H9 (cell line): ENCODE measurements around the gene C1QL4. TPM values are rescaled to one million over a fixed set of nuclear protein-coding genes. Genes with fewer than 3 reads are reported as not detected.

Experiments used
- DNase-seq: peaks from one replicate; pipeline ENCODE4 v3.0.0-alpha.2; 2017
- H2AFZ ChIP-seq: one replicate; pipeline ENCODE4 v1.6.1; 2013; ENCODE audit warnings: mild to moderate bottlenecking, low read length, control low read depth, moderate library complexity
- H2AK5ac ChIP-seq: 2 replicates; pipeline ENCODE4 v1.6.1; 2013; ENCODE audit warnings: low read length, control low read depth, mixed read lengths; ENCODE audit not compliant: insufficient read length
- H2BK120ac ChIP-seq: one replicate; pipeline ENCODE4 v1.6.1; 2013; ENCODE audit warnings: low read depth, mild to moderate bottlenecking, low read length, control low read depth, inconsistent platforms; ENCODE audit not compliant: poor library complexity, severe bottlenecking
- H2BK12ac ChIP-seq: 2 replicates; pipeline ENCODE4 v1.6.1; 2013; ENCODE audit warnings: low read length, control low read depth, mixed read lengths, low read depth; ENCODE audit not compliant: insufficient read length
- H2BK15ac ChIP-seq: 2 replicates; pipeline ENCODE4 v1.6.1; 2013; ENCODE audit warnings: low read depth, low read length, control low read depth
- H2BK20ac ChIP-seq: one replicate; pipeline ENCODE4 v1.6.1; 2013; ENCODE audit warnings: low read depth, mild to moderate bottlenecking, low read length, control low read depth, inconsistent platforms; ENCODE audit not compliant: poor library complexity, severe bottlenecking
- H2BK5ac ChIP-seq: 2 replicates; pipeline ENCODE4 v1.6.1; 2013; ENCODE audit warnings: low read length, control low read depth, mixed read lengths; ENCODE audit not compliant: insufficient read length
- H3K14ac ChIP-seq: 2 replicates; pipeline ENCODE4 v1.6.1; 2013; ENCODE audit warnings: low read length, control low read depth; ENCODE audit not compliant: insufficient read depth
- H3K18ac ChIP-seq: 2 replicates; pipeline ENCODE4 v1.6.1; 2013; ENCODE audit warnings: low read depth, mild to moderate bottlenecking, mixed read lengths, low read length, control low read depth; ENCODE audit not compliant: insufficient read length
- H3K23ac ChIP-seq: 2 replicates; pipeline ENCODE4 v1.6.1; 2013; ENCODE audit warnings: low read length, control low read depth, mixed read lengths, low read depth; ENCODE audit not compliant: insufficient read length
- H3K23me2 ChIP-seq: 2 replicates; pipeline ENCODE4 v1.6.1; 2013; ENCODE audit warnings: low read depth, mild to moderate bottlenecking, mixed read lengths, low read length, control low read depth; ENCODE audit not compliant: insufficient read length, poor library complexity, severe bottlenecking
- H3K27ac ChIP-seq: 2 replicates; pipeline ENCODE4 v1.5.1; 2013; ENCODE audit warnings: low read length, control low read depth, mixed read lengths, low read depth; ENCODE audit not compliant: insufficient read length
- H3K27me3 ChIP-seq: 2 replicates; pipeline ENCODE4 v1.6.1; 2013; ENCODE audit warnings: low read length, control low read depth, inconsistent platforms; ENCODE audit not compliant: insufficient read depth
- H3K4ac ChIP-seq: 2 replicates; pipeline ENCODE4 v1.6.1; 2013; ENCODE audit warnings: low read depth, mild to moderate bottlenecking, control low read depth, inconsistent platforms, low read length, moderate library complexity
- H3K4me1 ChIP-seq: 2 replicates; pipeline ENCODE4 v1.6.1; 2013; ENCODE audit warnings: low read length, control low read depth, inconsistent platforms; ENCODE audit not compliant: insufficient read depth
- H3K4me2 ChIP-seq: 2 replicates; pipeline ENCODE4 v1.6.1; 2013; ENCODE audit warnings: low read length, control low read depth, mixed read lengths; ENCODE audit not compliant: insufficient read length, insufficient read depth
- H3K56ac ChIP-seq: 2 replicates; pipeline ENCODE4 v1.6.1; 2013; ENCODE audit warnings: low read depth, mild to moderate bottlenecking, mixed read lengths, low read length, control low read depth; ENCODE audit not compliant: insufficient read length
- H3K79me1 ChIP-seq: 2 replicates; pipeline ENCODE4 v1.6.1; 2013; ENCODE audit warnings: low read depth, mild to moderate bottlenecking, moderate library complexity, low read length, control low read depth, inconsistent platforms; ENCODE audit not compliant: insufficient read depth, poor library complexity, severe bottlenecking
- H3K79me2 ChIP-seq: 2 replicates; pipeline ENCODE4 v1.6.1; 2013; ENCODE audit warnings: low read length, control low read depth, inconsistent platforms; ENCODE audit not compliant: insufficient read depth
- H3K9ac ChIP-seq: 2 replicates; pipeline ENCODE4 v1.6.1; 2013; ENCODE audit warnings: low read length, control low read depth, mixed read lengths; ENCODE audit not compliant: insufficient read length; ENCODE audit errors: extremely low read depth
- H3K9me3 ChIP-seq: one replicate; pipeline ENCODE4 v1.6.1; 2013; ENCODE audit warnings: low read depth, low read length, inconsistent platforms; ENCODE audit not compliant: control insufficient read depth
- H3T11ph ChIP-seq: one replicate; pipeline ENCODE4 v1.6.1; 2013; ENCODE audit warnings: mild to moderate bottlenecking, low read length, control low read depth, inconsistent platforms
- H4K20me1 ChIP-seq: one replicate; pipeline ENCODE4 v1.6.1; 2013; ENCODE audit not compliant: control insufficient read depth, insufficient read length, insufficient read depth
- H4K5ac ChIP-seq: 2 replicates; pipeline ENCODE4 v1.6.1; 2013; ENCODE audit warnings: low read depth, mild to moderate bottlenecking, mixed read lengths, low read length, control low read depth; ENCODE audit not compliant: insufficient read length
- H4K8ac ChIP-seq: replicated peaks from 2 replicates; pipeline ENCODE4 v1.6.1; 2013; ENCODE audit warnings: low read length, control low read depth, mixed read lengths, low read depth; ENCODE audit not compliant: insufficient read length
- H4K91ac ChIP-seq: 2 replicates; pipeline ENCODE4 v1.6.1; 2013; ENCODE audit warnings: low read depth, mild to moderate bottlenecking, moderate library complexity, mixed read lengths, low read length, control low read depth; ENCODE audit not compliant: insufficient read length
- H3K27ac Mint-ChIP-seq, 3 experiments: 2 replicates in 2 of 3; 3 replicates in 1 of 3; pipeline ENCODE4 v1.8.0; 2020 to 2021; ENCODE audit warnings: mixed read lengths in 3 of 3, mild to moderate bottlenecking in 1 of 3, moderate library complexity in 1 of 3
- H3K27me3 Mint-ChIP-seq: 2 replicates; pipeline ENCODE4 v1.8.0; 2021; ENCODE audit warnings: low read depth, mild to moderate bottlenecking, moderate library complexity, mixed read lengths
- H3K36me3 Mint-ChIP-seq, 3 experiments: 2 replicates in 2 of 3; 3 replicates in 1 of 3; pipeline ENCODE4 v1.8.0; 2020 to 2021; ENCODE audit warnings: low read depth in 3 of 3, mixed read lengths in 3 of 3; ENCODE audit not compliant: insufficient read depth in 1 of 3
- H3K4me1 Mint-ChIP-seq, 2 experiments: 2 replicates each; pipeline ENCODE4 v1.8.0; 2020; ENCODE audit warnings: mixed read lengths in 2 of 2
- H3K4me3 Mint-ChIP-seq, 2 experiments: 2 replicates in 1 of 2; 3 replicates in 1 of 2; pipeline ENCODE4 v1.8.0; 2020 to 2021; ENCODE audit warnings: mild to moderate bottlenecking in 2 of 2, mixed read lengths in 2 of 2, moderate library complexity in 1 of 2
- H3K9me3 Mint-ChIP-seq, 2 experiments: 2 replicates in 1 of 2; 3 replicates in 1 of 2; pipeline ENCODE4 v1.8.0; 2020; ENCODE audit warnings: mild to moderate bottlenecking in 2 of 2, mixed read lengths in 2 of 2, moderate library complexity in 1 of 2
- WGBS: extraction: QIAGEN DNeasy Blood & Tissue Kit; methylation state at CpG from one replicate; pipeline ENCODE4 v1.1.7; 2013; ENCODE audit warnings: missing lambda C conversion rate, low lambda C conversion rate, mixed read lengths; ENCODE audit not compliant: insufficient read length; ENCODE audit errors: extremely low coverage; 5-methylcytosine and 5-hydroxymethylcytosine counted together
- total RNA-seq: library from RNA; stranded (reverse); gene quantifications from 2 replicates; pipeline ENCODE4 v1.2.1, GENCODE V29; 2021
- TF ChIP-seq, protein P1 (sequence below): fragments of 200-600 bp; sonication (generic); conservative IDR thresholded peaks from 3 replicates; pipeline ENCODE4 v1.8.0; 2021; ENCODE audit warnings: antibody characterized with exemption, mild to moderate bottlenecking

The C1QL4 gene
- total RNA-seq, 1 experiment from 2014 or later: 1.9 TPM

DNA sequence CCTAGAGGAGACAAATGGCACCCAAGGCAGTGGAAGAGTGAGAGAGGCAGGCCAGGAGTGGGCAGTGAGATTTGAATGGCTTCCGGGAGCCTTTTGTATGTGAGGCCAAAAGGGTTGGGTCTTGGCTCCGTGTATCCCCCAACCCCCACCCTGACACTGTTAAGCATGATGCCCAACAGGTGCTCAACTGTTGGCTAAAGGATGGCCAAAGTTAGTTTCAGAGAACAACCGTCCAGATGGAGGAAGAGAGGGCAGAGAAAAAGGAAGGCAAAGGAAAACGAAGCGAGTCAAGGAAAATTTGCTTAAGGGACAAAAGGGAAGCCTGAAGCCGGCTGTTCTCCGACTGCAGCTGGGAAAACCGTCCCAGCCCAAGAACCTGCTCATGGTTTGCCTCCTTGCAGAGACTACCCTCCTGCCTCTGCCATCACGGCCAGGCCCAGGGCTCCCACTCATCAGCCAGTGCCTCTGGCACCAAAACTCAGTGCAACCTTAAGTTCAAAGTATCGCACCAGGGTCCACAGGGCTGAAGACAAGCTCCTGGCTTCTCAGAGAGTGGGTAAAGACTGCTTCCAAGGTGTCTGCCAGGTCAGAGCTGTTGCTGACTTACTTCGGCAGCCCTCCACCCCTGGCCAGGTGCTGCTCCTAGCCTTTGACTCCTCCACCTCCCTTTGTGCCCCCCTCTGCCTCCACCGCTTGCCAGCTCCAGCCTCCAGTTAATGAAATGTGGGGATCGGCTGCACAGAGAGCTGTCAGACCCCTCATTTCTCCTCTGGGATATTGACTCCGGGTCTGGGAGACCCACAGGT is 4.2 kb upstream of the C1QL4 start:
- Histone ChIP-seq H4K8ac (no peak overlapping the region), H2BK5ac (no peak overlapping the region), H3K9me3 (no peaks in the 10 kb centered on the region), H3K23me2 (peaks cover 29% of the 10 kb centered on the region), H3K14ac (no peak overlapping the region), H3K27me3 (peaks cover 81% of the 10 kb centered on the region), H3K23ac (no peak overlapping the region), H3K4ac (no peak overlapping the region), H4K91ac (no peak overlapping the region), H2AK5ac (no peak overlapping the region), H3K4me2 (peak overlapping the region; percentile 82), H2BK20ac (no peak overlapping the region), H4K20me1 (peaks cover 3% of the 10 kb centered on the region), H2BK15ac (no peak overlapping the region), H3K18ac (no peak overlapping the region), H3K27ac (no peak overlapping the region), H2BK12ac (no peak overlapping the region), H3K9ac (no peak overlapping the region), H3K79me1 (no peaks in the 10 kb centered on the region), H2BK120ac (no peak overlapping the region), H3T11ph (no peak overlapping the region), H2AFZ (no peak overlapping the region), H3K79me2 (no peaks in the 10 kb centered on the region), H3K56ac (no peak overlapping the region), H3K4me1 (peaks cover 7% of the 10 kb centered on the region; the same call in 1 of the 2 replicates), H4K5ac (no peak overlapping the region)
- WGBS: no CpG with 5 or more reads among the region's 14 CpGs
- H3K9me3 Mint-ChIP-seq: peaks cover 1 to 3% of the 10 kb centered on the region in 2 experiments; a peak in 2 of 5 replicates
- H3K36me3 Mint-ChIP-seq: peaks cover 0 to 1% (median 0%) of the 10 kb centered on the region in 3 experiments; a peak in 1 of 7 replicates
- no peak overlapping the region; a peak in 1 of 7 replicates for H3K27ac Mint-ChIP-seq
- no peak for DNase-seq
- TF ChIP-seq, protein P1, sequence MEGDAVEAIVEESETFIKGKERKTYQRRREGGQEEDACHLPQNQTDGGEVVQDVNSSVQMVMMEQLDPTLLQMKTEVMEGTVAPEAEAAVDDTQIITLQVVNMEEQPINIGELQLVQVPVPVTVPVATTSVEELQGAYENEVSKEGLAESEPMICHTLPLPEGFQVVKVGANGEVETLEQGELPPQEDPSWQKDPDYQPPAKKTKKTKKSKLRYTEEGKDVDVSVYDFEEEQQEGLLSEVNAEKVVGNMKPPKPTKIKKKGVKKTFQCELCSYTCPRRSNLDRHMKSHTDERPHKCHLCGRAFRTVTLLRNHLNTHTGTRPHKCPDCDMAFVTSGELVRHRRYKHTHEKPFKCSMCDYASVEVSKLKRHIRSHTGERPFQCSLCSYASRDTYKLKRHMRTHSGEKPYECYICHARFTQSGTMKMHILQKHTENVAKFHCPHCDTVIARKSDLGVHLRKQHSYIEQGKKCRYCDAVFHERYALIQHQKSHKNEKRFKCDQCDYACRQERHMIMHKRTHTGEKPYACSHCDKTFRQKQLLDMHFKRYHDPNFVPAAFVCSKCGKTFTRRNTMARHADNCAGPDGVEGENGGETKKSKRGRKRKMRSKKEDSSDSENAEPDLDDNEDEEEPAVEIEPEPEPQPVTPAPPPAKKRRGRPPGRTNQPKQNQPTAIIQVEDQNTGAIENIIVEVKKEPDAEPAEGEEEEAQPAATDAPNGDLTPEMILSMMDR: no peak
- H3K4me3 Mint-ChIP-seq: peak overlapping the region; percentile 67 to 83
- peaks cover 50 to 61% of the 10 kb centered on the region in 2 experiments for H3K4me1 Mint-ChIP-seq
- peaks cover 99% of the 10 kb centered on the region for H3K27me3 Mint-ChIP-seq
